Measurements from ENCODE around the gene SLC43A1.

Gene SLC43A1

GRCh38 chr11:57497303-57498247 lies 17.9 kb downstream of the SLC43A1 start:
- DNase-seq, result no peak

GRCh38 chr11:57496109-57496820 lies 19.2 kb downstream of the SLC43A1 start:
- no peak for DNase-seq

GRCh38 chr11:57493507-57494503 lies 21.7 kb downstream of the SLC43A1 start:
- no peak for DNase-seq

- no peak for DNase-seq
Observed at GRCh38 chr11:57491371-57492061, 24.0 kb downstream of the SLC43A1 start.

- DNase-seq, result peak; percentile 46
Observed at GRCh38 chr11:57490456-57491248, 24.9 kb downstream of the SLC43A1 start.

- DNase-seq, result no peak
Observed at GRCh38 chr11:57487920-57488659, 27.4 kb downstream of the SLC43A1 start.

GRCh38 chr11:57487021-57487778 lies 28.3 kb downstream of the SLC43A1 start:
- DNase-seq, result no peak

- DNase-seq, result no peak
Observed at GRCh38 chr11:57485217-57485990, 30.1 kb downstream of the SLC43A1 start.

- peak; percentile 29 for DNase-seq
Observed at GRCh38 chr11:57484141-57484710, 31.3 kb downstream of the SLC43A1 start.

- no peak for DNase-seq
Observed at GRCh38 chr11:57483562-57483918, 32.0 kb downstream of the SLC43A1 start.

GRCh38 chr11:57482782-57483561 lies 32.5 kb downstream of the SLC43A1 start:
- no peak for DNase-seq

GRCh38 chr11:57481915-57482781 lies 33.4 kb downstream of the SLC43A1 start:
- DNase-seq, result no peak

GRCh38 chr11:57481315-57481714 lies 34.2 kb downstream of the SLC43A1 start:
- no peak for DNase-seq

GRCh38 chr11:57480409-57481137 lies 34.9 kb downstream of the SLC43A1 start:
- DNase-seq, result peak; percentile 47

- DNase-seq, result no peak
Observed at GRCh38 chr11:57479911-57480310, 35.6 kb downstream of the SLC43A1 start.

Data from NCI-H226 (cell line).